ENCODE measurements around the gene AGXT.

Gene AGXT

DNA sequence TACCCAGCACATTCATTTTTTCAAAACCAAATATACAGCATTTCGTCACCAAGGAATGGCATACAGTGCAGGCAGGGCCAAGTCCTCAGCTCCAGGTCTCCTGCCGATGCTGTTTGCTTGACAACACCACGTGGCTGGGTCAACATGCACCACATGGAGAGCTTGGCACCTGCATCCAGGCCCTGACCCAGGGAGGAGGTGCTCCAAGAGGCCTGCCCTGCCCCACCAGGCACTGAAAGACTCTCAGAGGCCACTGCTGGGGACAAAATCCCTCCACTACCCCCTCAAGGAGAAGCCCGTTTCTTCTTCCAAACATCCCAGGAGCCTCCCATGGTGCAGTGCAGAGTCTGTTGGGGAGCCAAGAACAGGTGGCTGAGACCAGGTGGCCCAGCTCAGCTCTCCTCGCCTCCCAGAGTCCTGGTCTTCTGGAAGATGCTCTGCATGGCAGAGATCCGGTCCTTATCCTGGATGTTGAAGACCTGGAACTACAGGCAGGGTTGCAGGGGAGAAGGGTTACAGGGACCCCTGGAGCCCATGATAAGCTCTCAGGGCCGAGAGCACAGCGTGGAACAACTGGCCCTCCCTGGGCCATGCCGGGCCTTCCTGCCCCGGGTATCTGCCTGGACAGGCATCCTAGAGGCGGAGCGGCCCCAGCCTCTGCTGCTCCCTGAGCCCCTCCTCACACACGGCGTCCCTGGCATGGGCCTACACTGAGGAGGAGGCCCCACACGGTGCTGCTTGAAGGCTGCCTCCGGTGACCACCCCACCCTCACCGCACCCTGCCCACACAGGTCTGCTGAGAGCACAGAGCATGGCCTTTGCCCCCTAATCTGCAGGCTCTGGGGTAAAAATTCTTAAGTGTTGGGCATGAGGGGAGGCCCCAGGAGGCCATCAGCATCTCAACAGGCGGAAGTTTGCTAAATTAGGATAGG, 18.3 kb downstream of the AGXT start:
- DNase-seq (ENCODE audit: low read depth): no peak

DNA sequence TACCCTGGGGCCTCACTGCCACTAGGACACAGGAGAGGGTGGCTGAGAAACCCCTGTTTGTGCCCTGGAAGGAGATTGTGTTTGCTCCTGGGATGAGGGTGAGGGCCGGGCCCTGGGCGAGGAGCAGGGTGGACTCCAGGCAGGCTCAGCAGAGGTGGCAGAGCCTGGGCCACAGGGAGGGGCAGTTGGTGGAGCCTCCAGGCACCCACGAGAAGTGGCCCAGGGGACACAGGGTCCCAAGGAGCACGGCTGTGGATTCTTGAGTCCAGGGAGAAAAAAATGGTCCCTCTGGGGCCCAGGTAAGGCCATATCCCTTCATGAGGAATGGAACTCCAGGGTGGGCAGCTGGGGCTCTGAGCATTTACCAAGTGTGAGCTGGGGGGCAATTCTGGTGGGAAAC, 19.0 kb downstream of the AGXT start:
- DNase-seq (ENCODE audit: low read depth): no peak

DNA sequence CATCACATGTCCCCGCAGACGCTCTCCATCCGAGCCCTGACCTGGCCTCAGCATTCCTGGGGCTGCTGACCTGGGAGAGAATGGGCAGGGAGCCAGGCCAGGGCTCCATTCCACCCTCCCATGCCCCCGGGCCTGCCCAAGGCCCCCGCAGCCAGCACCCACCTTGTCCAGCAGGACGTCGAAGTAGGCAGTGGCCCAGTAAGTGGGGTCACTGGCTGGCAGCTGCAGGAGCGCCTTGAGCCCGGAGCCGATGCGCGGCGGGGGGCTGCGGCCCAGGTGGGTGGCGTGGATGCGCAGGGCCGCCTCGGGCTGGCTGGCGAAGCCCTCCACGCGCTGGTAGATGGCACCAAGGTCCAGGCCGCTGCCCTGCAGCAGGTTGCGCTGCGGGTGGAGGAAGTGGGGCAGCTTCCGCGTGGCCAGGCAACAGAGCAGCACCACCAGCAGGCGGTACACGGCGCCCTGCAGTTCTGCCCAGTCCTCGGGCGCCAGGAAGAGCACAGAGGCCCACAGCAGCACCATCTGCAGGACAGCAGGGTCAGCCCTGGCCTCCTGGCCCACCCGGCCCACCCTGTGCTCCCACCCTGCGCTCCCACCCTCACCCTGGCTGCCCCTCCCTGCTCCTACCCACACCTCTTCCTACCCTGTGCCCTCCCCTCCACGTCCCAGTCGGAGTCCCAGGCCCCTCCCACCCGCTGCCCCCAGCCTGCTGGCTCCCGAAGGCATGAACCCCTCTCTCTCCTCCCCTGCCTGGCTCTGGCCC, 19.7 kb downstream of the AGXT start:
- DNase-seq (ENCODE audit: low read depth): no peak

DNA sequence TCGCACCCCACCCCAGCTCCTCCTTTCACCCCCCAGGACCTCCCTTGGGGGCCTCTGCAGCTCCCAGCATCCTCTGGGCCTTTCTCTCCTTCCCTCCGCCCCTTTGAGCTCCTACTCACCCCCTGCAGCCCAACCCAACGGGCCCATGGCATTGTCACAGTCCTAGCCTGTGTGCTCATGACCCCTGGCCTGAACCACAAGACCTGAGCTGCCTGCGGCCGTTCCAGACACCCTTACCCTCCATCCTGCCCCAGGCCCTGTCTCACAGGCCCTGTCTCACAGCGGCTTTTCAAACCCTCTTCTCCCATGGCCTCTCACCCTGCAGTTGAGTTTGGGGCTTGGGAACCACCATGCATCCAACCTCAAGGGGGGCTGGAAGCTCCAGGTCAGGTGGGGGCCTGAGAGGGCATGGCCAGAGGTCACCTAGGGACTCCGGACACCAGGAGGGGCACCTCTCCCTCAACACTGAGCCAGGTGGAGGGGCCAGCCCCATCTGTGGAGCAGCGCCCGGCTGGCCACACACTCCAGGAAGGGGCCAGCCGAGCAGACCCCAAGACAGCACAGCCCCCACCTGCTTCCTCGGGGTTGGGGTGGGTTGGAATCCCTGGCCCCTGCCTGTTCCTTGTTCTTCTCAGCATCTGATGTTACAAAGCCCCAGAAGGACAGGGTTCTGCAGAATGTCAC, 20.4 kb downstream of the AGXT start:
- no peak for DNase-seq (ENCODE audit: low read depth)

DNA sequence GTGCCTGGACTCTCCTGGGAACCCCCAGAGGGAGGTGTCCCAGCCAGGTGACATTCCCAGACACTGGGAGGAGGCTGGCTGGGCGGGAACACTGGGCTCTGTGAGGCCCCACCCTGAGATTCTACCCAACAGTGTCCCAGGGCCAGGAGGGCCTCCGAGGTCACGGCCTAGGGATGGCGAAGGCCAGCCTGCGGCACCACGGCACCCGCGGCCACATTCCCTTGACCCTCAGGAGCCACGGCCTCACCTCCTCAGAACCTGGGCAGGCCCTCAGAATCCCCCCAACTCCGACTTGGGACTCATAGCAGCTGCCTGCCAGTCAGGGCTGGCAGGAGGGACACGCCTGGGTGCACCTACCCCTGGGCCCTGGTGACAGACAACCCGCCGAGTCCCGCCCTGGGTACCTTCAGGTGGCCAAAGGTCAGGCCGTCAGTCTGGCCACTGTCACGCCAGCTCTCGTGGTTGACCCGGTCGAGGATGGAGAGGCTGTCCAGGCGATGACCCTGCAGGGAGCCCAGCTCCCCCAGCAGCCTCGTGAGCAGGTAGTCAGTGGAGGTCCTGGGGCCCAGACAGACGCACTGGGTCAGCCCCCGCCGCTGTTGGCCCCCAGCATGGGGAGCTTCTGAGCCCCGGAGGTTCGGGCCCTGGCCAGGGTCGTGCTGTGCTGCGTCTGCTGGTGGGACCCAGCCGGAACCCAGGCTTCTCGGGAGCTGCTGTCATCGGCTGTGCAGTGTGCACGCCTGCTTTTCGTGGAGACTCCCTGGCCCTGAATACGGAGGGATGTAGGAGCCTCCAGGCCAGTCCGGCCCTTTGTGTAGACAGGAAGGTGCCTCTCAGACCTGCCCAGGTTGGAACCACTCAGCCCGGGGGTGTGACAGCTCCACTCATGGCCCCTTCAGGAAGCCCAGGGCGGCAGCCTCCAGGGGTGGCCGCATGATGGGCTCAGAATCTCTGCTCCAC, 21.3 kb downstream of the AGXT start:
- DNase-seq (ENCODE audit: low read depth): no peak

DNA sequence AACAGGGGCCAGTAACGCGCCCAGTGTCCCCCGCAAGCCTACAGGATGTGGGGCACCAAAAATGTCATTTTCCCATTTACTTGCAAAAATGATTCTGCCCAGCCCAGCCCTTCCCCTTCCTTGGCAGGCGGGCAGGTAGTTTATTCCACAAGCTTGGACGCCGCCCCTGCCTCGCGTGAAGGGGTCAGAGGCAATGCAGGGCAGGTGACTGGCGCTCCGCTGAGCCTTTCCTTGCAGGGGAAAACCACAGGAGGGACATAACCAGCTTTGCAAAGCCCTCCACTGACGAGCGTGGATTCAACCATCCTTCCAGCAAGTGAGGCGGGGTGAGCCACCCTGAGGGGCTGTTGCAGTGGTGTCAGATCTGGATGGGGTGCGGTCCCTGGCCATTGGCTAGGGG, 22.1 kb downstream of the AGXT start:
- no peak for DNase-seq (ENCODE audit: low read depth)

DNA sequence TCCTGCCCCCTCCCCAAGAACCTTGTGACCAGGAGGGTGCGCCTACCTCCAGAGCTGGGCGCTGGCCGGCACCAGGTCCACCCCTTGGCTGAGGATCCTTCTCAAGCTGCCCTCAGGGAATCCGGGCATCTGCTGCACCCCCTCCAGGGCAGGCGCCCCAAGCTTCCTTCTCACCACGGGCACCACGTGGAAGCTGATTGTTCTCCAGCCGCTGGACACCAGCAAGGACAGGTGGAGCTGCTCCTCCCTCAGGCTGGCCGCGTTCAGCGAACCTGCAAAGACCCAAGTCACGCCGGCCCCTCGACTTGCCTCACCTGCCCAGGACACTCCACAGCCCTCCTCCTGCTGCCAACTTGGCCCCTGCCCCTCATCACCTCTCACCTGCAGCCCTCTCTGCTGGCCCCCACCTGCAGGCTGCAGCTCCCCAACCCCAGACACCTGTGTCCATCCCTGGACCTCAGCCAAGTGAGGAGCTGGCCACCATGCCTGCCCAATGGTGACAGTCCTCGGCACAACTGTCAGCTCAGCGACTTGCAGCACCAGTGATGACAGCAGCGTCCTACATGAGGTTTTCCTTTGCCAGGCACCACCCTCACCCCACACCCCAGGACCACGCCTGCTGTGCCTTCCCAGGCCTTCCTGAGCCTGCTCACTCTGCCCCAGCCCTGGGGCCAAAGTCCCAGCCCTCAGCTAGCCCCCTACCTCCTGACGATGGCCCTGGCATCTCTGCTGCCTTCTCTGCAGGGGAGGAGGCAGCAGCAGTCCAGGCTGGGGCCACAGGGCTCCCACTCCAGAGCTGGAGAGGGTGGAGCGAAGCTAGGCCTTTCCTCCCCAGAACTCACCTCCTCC, 23.1 kb downstream of the AGXT start:
- no peak for DNase-seq (ENCODE audit: low read depth)

DNA sequence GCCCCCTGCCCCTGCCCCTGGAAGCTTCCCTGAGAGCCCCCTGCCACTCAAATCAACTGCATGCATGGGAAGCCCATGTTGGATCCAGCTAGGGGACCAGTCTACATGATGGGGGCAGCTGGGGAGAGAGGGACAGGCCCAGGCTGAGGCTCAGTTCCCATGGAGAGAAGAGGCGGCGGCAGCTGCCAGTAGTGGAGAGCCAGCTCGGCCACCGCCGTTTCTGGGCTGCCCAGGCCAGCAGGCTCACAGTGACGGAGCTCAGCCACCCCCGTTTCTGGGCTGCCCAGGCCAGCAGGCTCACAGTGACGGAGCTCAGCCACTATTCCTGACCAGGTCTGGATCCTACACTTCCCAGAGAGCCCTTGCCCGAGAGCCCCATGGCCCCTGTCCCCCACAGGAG, 23.7 kb downstream of the AGXT start:
- DNase-seq (ENCODE audit: low read depth): no peak

DNA sequence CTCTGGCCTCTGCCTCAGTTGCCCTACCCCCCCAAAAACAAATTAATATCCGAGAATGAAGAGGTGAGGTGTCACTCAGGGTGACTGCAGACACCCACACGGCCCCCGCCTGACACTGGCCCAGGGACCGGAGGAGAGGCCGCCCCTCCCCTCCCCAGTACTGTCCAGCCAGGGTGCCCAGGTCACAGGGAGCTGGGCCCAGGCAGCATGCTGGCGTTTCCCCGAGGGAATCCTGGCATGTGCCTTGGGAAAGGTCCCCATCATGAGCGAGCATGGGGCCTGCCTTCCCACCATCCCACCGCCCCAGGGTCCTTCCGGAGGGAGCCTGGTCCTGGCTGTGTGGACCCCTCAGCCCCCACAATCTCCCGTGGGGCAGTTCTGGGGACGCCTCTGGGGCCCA, 24.3 kb downstream of the AGXT start:
- DNase-seq (ENCODE audit: low read depth): no peak

DNA sequence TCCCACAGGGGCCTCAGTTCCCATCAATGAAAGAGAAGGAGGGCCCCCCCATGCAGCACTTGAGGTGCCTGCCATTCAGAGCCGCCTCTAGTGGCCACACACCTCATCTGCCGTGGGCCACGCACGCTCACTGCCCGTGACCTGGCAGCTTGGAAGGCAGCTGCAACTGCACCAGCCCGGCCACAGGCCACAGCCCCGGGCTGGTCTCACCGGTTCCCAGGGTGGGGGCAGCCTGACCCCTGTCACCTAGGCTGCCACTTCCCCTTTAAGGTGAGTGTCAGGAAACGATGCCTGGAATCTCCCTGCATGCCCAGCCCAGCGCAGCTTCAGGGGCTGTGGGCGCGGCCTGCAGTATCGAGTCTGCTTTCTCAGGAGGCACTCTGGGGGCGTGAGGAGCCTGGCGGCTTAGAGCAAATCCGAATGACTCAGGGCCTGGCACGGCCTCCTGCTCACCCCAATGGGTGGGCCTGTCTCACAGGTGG, 24.8 kb downstream of the AGXT start:
- DNase-seq (ENCODE audit: low read depth): no peak

DNA sequence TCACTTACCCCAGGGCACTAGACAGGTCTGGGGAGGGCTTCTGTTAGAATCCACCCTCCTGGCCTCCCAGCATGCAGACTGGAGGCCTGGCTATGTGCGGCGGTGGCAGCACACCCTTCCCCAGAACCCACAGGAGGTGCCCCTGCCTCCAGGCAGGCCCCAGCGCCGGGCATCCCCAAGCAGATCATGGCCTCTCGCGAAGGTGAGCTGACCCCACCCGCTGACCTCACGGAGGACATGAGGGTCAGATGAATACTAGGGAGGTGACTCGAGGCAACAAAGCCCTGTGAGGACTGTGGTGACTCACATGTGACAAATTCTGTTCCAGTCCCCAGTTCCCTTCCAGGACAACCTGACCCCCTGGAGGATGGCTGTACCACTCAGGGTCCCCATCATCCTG, 25.4 kb downstream of the AGXT start:
- no peak for DNase-seq (ENCODE audit: low read depth)

DNA sequence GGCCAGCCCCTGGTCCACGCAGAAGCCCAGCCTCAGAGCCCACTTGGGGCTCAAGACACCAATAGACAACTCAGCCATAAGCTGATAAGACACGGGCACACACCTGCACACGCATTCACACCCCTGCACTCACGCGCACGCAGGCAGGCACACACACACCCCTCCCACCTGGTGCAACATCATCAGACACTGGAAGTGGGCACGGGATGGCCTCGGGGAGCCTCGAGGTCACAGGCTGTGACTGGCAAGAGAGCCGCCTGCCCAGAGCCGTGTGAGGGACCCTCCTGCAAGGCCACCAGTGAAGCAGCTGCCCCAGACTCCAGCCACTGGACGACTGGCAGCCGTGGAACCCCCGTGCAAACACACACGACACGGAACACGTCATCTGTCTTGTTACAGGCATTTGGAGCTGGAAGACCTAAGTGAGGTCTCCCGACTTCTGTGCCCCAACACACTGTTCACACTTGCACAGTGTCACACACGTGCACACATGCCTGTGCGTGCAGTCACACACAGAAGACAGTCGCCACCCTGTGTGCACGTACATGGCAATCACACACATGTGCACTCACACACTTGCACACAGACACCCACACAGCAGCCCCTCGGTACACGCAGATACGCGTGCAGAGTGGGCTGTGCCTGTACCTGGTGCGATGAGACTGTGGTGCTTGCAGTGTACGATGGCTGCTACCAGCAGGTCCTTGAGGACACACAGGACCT, 26.4 kb downstream of the AGXT start:
- no peak for DNase-seq (ENCODE audit: low read depth)

DNA sequence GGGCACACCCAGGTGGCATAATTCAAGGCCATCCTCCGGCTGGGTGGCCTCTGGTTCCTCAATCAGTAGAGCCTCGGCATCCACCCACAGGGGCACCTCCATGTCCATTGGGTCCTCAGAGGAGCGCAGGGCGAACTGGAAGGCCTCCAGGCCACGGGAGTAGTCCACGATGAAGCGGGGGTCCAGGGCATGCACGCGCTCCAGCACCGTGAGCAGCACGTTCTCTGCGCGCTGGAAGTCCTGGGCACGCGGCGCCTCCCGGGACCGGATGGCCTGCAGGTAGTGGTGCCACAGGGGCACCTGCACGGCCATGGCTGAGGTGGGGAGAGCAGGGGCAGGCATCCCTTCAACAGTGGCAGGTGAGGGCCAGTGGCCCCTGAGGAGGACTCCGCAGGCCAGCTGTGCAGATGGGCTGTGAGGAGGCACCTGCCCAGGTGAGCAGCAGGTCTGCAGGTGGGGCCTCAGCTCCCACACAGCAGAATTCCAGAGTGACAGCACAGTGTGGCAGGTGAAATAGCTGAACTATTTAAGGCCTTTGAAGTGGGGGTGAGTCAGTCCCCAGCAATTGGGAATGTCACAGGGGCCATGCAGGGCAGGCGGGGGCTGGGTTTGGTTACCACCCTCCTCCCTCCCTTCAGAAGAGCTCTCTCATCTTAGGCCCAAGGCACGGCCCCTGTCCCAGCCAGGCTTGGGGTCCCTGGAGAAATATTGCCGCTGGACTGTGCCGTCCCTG, 27.2 kb downstream of the AGXT start, which contains the start of gene MAB21L4:
Gene MAB21L4, minus strand, starts transcription at position 501 of the 733 bp plus-strand sequence. Its CDS starts 159 bp downstream, at position 342.
- DNase-seq (ENCODE audit: low read depth): no peak

DNA sequence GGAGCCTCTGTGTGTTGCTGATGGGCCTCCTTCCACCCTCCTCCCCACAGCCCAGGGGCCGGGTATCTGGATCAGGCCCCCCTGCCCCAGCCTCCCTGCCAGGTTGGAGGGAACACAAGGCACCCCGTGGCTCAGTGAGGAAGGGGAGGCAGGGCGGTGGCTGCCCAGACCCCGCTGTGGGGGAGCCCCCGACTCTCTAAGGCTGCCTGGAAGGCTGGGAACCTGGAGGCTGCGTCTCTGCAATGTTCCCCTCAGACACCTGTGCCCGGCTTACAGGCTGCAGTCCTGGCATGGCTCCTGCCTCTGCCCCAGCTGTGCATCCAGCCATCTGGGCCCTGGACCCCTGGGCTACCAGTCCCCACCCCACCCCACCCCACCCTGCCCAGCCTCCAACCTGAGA, 27.8 kb downstream of the AGXT start:
- no peak for DNase-seq (ENCODE audit: low read depth)

DNA sequence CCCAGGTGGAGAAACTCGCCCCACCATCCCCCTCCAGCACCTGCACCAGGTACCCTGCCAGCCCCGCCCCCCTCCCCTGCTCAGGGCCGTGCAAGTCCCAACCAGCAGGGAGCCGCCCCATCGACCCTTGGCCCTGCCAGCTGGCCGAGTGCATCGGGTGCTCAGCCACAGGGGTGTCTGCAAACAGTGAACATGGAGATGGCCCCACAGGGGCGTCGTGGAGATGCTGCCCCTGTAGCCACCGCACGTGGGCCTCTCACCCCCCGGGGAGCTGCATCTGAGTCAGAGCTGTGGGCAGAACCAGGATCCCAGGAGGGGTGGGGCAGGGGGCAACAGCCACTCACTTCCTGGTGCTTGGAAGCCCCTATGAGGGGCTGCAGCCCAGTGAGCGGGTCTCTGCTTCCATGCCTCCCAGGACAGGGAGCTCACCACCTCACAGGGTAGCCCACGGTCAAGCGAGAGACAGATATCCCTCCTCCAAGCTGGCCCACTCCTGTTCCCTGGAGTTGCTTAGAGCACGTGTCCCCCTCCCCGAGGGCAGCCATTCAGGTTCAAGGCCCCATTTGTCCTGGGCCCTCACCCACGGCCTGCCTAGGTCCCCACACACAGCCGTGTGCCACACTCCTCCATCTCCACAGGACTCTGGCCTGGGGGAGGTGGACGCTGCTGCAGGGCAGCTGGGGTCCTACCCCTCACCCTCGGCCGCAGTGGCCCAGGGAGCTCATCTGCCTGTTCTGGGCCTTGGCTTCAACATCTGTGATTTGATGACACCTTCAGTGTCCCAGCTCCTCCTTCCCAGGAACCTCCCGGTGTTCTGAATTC, 28.5 kb downstream of the AGXT start:
- DNase-seq (ENCODE audit: low read depth): no peak

DNA sequence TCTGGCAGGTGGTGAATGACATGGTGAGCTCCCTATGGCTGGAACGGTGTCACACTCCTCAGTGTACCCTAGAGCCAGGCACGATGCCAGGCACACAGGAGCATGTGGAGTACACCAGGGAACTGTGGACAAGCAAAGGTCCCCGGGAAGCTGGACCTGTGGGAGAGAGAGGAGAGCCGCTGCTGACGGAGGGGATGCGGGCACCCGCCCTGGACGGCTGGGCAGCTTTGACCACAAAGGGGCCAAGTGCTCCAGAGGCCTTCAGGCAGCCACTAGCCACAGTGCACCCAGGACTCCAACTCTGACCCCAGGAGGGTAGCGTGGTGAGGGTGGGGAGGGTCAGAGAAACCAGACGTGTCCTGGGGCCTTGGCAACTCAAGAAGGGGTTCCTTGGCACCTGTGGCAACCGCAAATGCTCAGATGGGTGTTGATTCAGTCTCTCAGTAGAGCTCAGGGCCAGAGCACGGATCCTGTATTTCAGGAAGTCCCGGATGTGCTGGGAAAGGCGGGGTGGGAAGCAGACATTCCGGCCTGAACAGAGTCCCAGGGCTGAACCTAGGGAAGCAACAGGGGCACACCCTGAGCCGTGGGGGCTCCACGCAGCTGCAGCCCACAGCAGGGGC, 29.6 kb downstream of the AGXT start:
- no peak for DNase-seq (ENCODE audit: low read depth)

DNA sequence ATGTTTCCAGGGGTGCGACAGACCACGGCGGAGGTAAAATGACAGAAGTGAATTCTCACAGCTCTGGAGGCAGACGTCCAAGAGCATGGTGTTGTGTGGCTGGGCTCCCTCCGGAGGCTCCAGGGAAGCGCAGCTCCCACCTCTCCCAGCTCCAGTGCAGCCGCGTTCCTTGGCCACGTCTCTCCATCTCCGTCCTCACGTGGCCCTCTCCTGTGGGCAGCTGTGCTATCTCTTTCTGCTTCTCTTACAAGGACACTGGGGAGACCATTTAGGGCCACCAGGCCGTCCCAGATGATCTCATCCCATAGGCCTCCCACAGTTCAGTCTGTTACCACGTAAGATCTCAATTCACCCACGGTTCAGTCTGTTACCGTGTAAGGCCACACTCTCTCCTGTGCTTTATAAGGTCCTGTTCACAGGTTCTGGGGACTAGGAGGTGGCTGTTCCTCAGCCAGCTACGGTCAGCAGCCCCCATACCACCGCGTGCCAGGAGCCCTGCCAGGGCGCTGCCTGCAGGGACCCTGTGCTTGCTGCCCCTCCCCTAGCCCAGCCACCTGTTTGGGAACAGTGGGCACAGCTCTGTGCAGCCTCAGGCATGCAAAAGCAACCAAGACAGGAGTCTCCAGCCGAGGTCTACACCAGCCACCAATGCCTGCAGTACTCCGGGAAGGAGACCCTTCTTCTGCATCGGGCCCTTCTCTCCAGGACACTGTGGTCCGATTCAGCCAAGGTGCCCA, 30.3 kb downstream of the AGXT start:
- DNase-seq (ENCODE audit: low read depth): no peak
